Common myeloid progenitor, CD34-positive (primary cell): ENCODE results near the gene GRK2.

Experiments used
- CTCF ChIA-PET: fragments of 350-600 bp; sonication (Branson Sonifier 250); formaldehyde crosslinking; loops from one replicate; lab custom pipeline; 2021; ENCODE audit warnings: antibody characterized with exemption; lab: Charles Lee
- POLR2A ChIA-PET: fragments of 350-600 bp; sonication (Branson Sonifier 250); formaldehyde crosslinking; loops from one replicate; lab custom pipeline; 2021; ENCODE audit warnings: antibody characterized with exemption; lab: Charles Lee
- DNase-seq, 3 donors: peaks; one replicate each; pipeline versions ENCODE4 v3.0.0 to v3.0.0-alpha.2; 2013
- H3K27ac ChIP-seq, 2 experiments: 1 replicate in 1 of 2; 2 replicates in 1 of 2; pipeline ENCODE4 v1.7.0; 2013; ENCODE audit warnings: inconsistent platforms in 2 of 2, low read length in 2 of 2, mild to moderate bottlenecking in 2 of 2, low read depth in 1 of 2, moderate library complexity in 1 of 2; ENCODE audit not compliant: severe bottlenecking in 2 of 2, insufficient read depth in 1 of 2, poor library complexity in 1 of 2
- H3K27me3 ChIP-seq, 5 experiments: replicated peaks in 2 of 5; 1 replicate in 3 of 5; 2 replicates in 2 of 5; pipeline versions ENCODE4 v1.6.1 to v1.7.0; 2013; ENCODE audit warnings: low read length in 4 of 5, mild to moderate bottlenecking in 2 of 5, moderate library complexity in 2 of 5, inconsistent platforms in 1 of 5; ENCODE audit not compliant: insufficient read depth in 5 of 5, control insufficient read depth in 4 of 5
- H3K36me3 ChIP-seq, 4 experiments: 1 replicate in 2 of 4; 2 replicates in 2 of 4; pipeline versions ENCODE4 v1.6.1 to v1.7.0; 2013; ENCODE audit warnings: low read length in 3 of 4, control low read depth in 1 of 4, mild to moderate bottlenecking in 1 of 4; ENCODE audit not compliant: control insufficient read depth in 4 of 4, insufficient read depth in 4 of 4
- H3K4me1 ChIP-seq, 4 experiments: 1 replicate in 3 of 4; 2 replicates in 1 of 4; pipeline versions ENCODE4 v1.6.1 to v1.7.1; 2013; ENCODE audit warnings: low read length in 3 of 4, mild to moderate bottlenecking in 3 of 4, control low read depth in 1 of 4, inconsistent platforms in 1 of 4, moderate library complexity in 1 of 4; ENCODE audit not compliant: control insufficient read depth in 4 of 4, insufficient read depth in 4 of 4; ENCODE audit errors: control extremely low read depth in 1 of 4
- H3K4me3 ChIP-seq, 7 experiments: 1 replicate in 4 of 7; 2 replicates in 3 of 7; pipeline versions ENCODE4 v1.5.1 to v1.7.0; 2013; ENCODE audit warnings: mild to moderate bottlenecking in 7 of 7, low read length in 6 of 7, moderate library complexity in 6 of 7, inconsistent platforms in 2 of 7, low read depth in 2 of 7, control low read depth in 1 of 7; ENCODE audit not compliant: insufficient read depth in 4 of 7, control insufficient read depth in 1 of 7; ENCODE audit errors: extremely low read depth in 1 of 7
- H3K9me3 ChIP-seq, 5 experiments: 1 replicate in 4 of 5; 2 replicates in 1 of 5; pipeline versions ENCODE4 v1.6.1 to v1.7.1; 2013; ENCODE audit warnings: low read length in 4 of 5, mild to moderate bottlenecking in 2 of 5, inconsistent platforms in 1 of 5, low read depth in 1 of 5, moderate library complexity in 1 of 5; ENCODE audit not compliant: control insufficient read depth in 4 of 5, insufficient read depth in 2 of 5; ENCODE audit errors: control extremely low read depth in 1 of 5
- WGBS: methylation state at CpG from one replicate; pipeline ENCODE4 v1.1.5; 2013; ENCODE audit not compliant: insufficient coverage; 5-methylcytosine and 5-hydroxymethylcytosine counted together

Gene GRK2

GRCh38 chr11:67237574-67237973 lies 28.7 kb upstream of the GRK2 start:
- Histone ChIP-seq H3K4me1 (peaks cover 14 to 41% (median 36%) of the 10 kb centered on the region in 4 experiments), H3K27me3 (no peaks in the 10 kb centered on the region), H3K4me3 (no peak overlapping the region), H3K9me3 (no peaks in the 10 kb centered on the region), H3K36me3 (peaks cover 2 to 19% (median 7%) of the 10 kb centered on the region in 4 experiments), H3K27ac (no peak overlapping the region)
- ChIA-PET CTCF (interaction anchor here (0.8 to 4.7 kb wide), 2 partner anchors 25 to 122 kb away, joined by 3 to 24 read pairs; no protein-coding TSS in a partner anchor), POLR2A (no interaction called here)
- no peak for DNase-seq
- WGBS = no CpG with 5 or more reads among the region's 1 CpG

GRCh38 chr11:67238894-67239782 lies 27.1 kb upstream of the GRK2 start:
- Histone ChIP-seq H3K4me1 (peaks cover 14 to 43% (median 39%) of the 10 kb centered on the region in 4 experiments), H3K9me3 (no peaks in the 10 kb centered on the region), H3K4me3 (peak overlapping the region; percentile 32 to 98 (median 58)), H3K27me3 (no peaks in the 10 kb centered on the region), H3K36me3 (peaks cover 9 to 24% (median 19%) of the 10 kb centered on the region in 4 experiments), H3K27ac (peak overlapping the region; percentile 22 to 99)
- 21% methylated on average over 10 of the region's 10 CpGs for WGBS
- ChIA-PET CTCF (interaction anchor here (0.6 to 4.7 kb wide), 9 partner anchors 9 to 150 kb away, joined by 3 to 24 read pairs (median 3); no protein-coding TSS in a partner anchor), POLR2A (interaction anchor here (0.5 to 2.7 kb wide), 7 partner anchors 13 to 124 kb away, joined by 3 to 17 read pairs (median 4); partner anchors contain the start of genes ANKRD13D and GRK2)
- DNase-seq = peak in 1 of 3 donors; percentile 21

- Histone ChIP-seq H3K27ac (peak overlapping the region; percentile 99), H3K27me3 (no peaks in the 10 kb centered on the region), H3K9me3 (no peaks in the 10 kb centered on the region), H3K4me1 (peaks cover 14 to 43% (median 39%) of the 10 kb centered on the region in 4 experiments), H3K4me3 (peak overlapping the region; percentile 42 to 99 (median 97)), H3K36me3 (peaks cover 9 to 25% (median 24%) of the 10 kb centered on the region in 4 experiments)
- 0% methylated on average over 30 of the region's 31 CpGs for WGBS
- CTCF ChIA-PET = interaction anchor here (0.6 to 4.7 kb wide), 8 partner anchors 10 to 151 kb away, joined by 3 to 24 read pairs (median 3); no protein-coding TSS in a partner anchor
- POLR2A ChIA-PET = interaction anchor here (0.5 to 2.7 kb wide), 7 partner anchors 12 to 92 kb away, joined by 3 to 17 read pairs (median 4); partner anchors contain the start of genes ANKRD13D and GRK2
- peak; percentile 99 to 100 (median 99) for DNase-seq
Observed at GRCh38 chr11:67239783-67240575, 26.3 kb upstream of the GRK2 start.

- Histone ChIP-seq H3K4me1 (peaks cover 14 to 43% (median 39%) of the 10 kb centered on the region in 4 experiments), H3K9me3 (no peaks in the 10 kb centered on the region), H3K27me3 (no peaks in the 10 kb centered on the region), H3K27ac (peak overlapping the region; percentile 99), H3K36me3 (peaks cover 13 to 33% (median 31%) of the 10 kb centered on the region in 4 experiments), H3K4me3 (peak overlapping the region; percentile 42 to 99 (median 97))
- CTCF ChIA-PET = interaction anchor here (0.5 to 4.7 kb wide), 3 partner anchors 12 to 890 kb away, joined by 3 to 24 read pairs (median 13); no protein-coding TSS in a partner anchor
- 0% methylated on average over 6 of the region's 16 CpGs for WGBS
- DNase-seq = peak; percentile 91 to 97 (median 97)
- POLR2A ChIA-PET = interaction anchor here (0.6 to 2.7 kb wide), 5 partner anchors 11 to 78 kb away, joined by 3 to 17 read pairs (median 6); no protein-coding TSS in a partner anchor
Observed at GRCh38 chr11:67240576-67241389, 25.5 kb upstream of the GRK2 start.

GRCh38 chr11:67242548-67242947 lies 23.7 kb upstream of the GRK2 start:
- Histone ChIP-seq H3K36me3 (peaks cover 17 to 45% (median 39%) of the 10 kb centered on the region in 4 experiments), H3K4me1 (peaks cover 14 to 42% (median 39%) of the 10 kb centered on the region in 4 experiments), H3K27ac (peak overlapping the region; percentile 27 to 99), H3K27me3 (no peaks in the 10 kb centered on the region), H3K9me3 (no peaks in the 10 kb centered on the region), H3K4me3 (peak overlapping the region in 1 of 7 experiments; percentile 20)
- WGBS = 100% methylated on average over 1 of the region's 1 CpG
- POLR2A ChIA-PET = no interaction called here
- CTCF ChIA-PET = interaction anchor here (1.2 to 1.3 kb wide), 2 partner anchors 9 to 21 kb away, joined by 3 read pairs; no protein-coding TSS in a partner anchor
- DNase-seq = no peak

- Histone ChIP-seq H3K36me3 (peaks cover 22 to 50% (median 44%) of the 10 kb centered on the region in 4 experiments), H3K27ac (peak overlapping the region in 1 of 2 experiments; percentile 99)
Observed at GRCh38 chr11:67243051-67243450, 23.2 kb upstream of the GRK2 start.

More at GRCh38 chr11:67243051-67243450, 23.2 kb upstream of the GRK2 start:
- H3K4me1 ChIP-seq = peaks cover 14 to 40% (median 39%) of the 10 kb centered on the region in 4 experiments
- ChIA-PET POLR2A (no interaction called here), CTCF (interaction anchor here (1.2 to 1.3 kb wide), 2 partner anchors 9 to 20 kb away, joined by 3 read pairs; no protein-coding TSS in a partner anchor)
- peak overlapping the region in 1 of 7 experiments; percentile 20 for H3K4me3 ChIP-seq
- H3K27me3 ChIP-seq = no peaks in the 10 kb centered on the region
- no peak for DNase-seq
- whole genome bisulfite sequencing = no CpG with 5 or more reads among the region's 2 CpGs
- no peaks in the 10 kb centered on the region for H3K9me3 ChIP-seq
